DOHH2 (cell line): ENCODE measurements around the gene PHACTR1.

Experiments
- H3F3A ChIP-seq: fragments of 200-600 bp; sonication (generic), shearing (Covaris generic); 2 replicates; pipeline ENCODE4 v1.6.0; 2016; ENCODE audit warnings: antibody characterized with exemption, mild to moderate bottlenecking; ENCODE audit not compliant: control insufficient read depth, insufficient read depth
- H3K27ac ChIP-seq: fragments of 200-600 bp; sonication (generic); 2 replicates; pipeline ENCODE4 v1.5.1; 2014; ENCODE audit warnings: low read depth, mild to moderate bottlenecking, low read length, moderate library complexity
- H3K27me3 ChIP-seq: fragments of 200-600 bp; sonication (generic); 2 replicates; pipeline ENCODE4 v1.6.1; 2014; ENCODE audit warnings: mild to moderate bottlenecking, low read length, mixed read lengths; ENCODE audit not compliant: control insufficient read depth
- H3K36me3 ChIP-seq: fragments of 200-600 bp; sonication (generic); 2 replicates; pipeline ENCODE4 v1.6.1; 2014; ENCODE audit warnings: mild to moderate bottlenecking, low read length, moderate library complexity, mixed read lengths; ENCODE audit not compliant: control insufficient read depth
- H3K4me1 ChIP-seq: fragments of 200-600 bp; sonication (generic); 2 replicates; pipeline ENCODE4 v1.6.1; 2014; ENCODE audit warnings: mild to moderate bottlenecking, low read length, mixed read lengths; ENCODE audit not compliant: control insufficient read depth
- H3K4me2 ChIP-seq: fragments of 200-600 bp; sonication (generic); 2 replicates; pipeline ENCODE4 v1.6.0; 2014; ENCODE audit warnings: mild to moderate bottlenecking, low read length, moderate library complexity
- H3K4me3 ChIP-seq: fragments of 200-600 bp; sonication (generic); 2 replicates; pipeline ENCODE4 v1.5.1; 2014; ENCODE audit warnings: mild to moderate bottlenecking, low read length, mixed read lengths
- H3K79me2 ChIP-seq: fragments of 200-600 bp; sonication (generic); 2 replicates; pipeline ENCODE4 v1.6.1; 2014; ENCODE audit warnings: mild to moderate bottlenecking, low read length, mixed read lengths; ENCODE audit not compliant: control insufficient read depth
- H3K9me2 ChIP-seq: fragments of 200-600 bp; sonication (generic); replicated peaks from 2 replicates; pipeline ENCODE4 v1.6.1; 2014; ENCODE audit warnings: mild to moderate bottlenecking, low read length, mixed read lengths; ENCODE audit not compliant: control insufficient read depth
- H3K9me3 ChIP-seq: fragments of 200-600 bp; sonication (generic); 2 replicates; pipeline ENCODE4 v1.6.1; 2014; ENCODE audit warnings: antibody characterized with exemption, low read length, mixed read lengths; ENCODE audit not compliant: control insufficient read depth, insufficient read depth
- H4K20me1 ChIP-seq: fragments of 200-600 bp; sonication (generic); 2 replicates; pipeline ENCODE4 v1.6.0; 2014; ENCODE audit warnings: low read depth, mild to moderate bottlenecking, antibody characterized with exemption, low read length, moderate library complexity; ENCODE audit not compliant: control insufficient read depth, insufficient read depth
- EZH2phosphoT487 ChIP-seq: fragments of 200-600 bp; sonication (generic); IDR thresholded peaks from 2 replicates; pipeline ENCODE4 v1.6.1; 2017; ENCODE audit warnings: borderline replicate concordance, mild to moderate bottlenecking, antibody characterized with exemption, low read length, moderate library complexity, mixed read lengths
- TF ChIP-seq, protein P1 (sequence below): fragments of 200-600 bp; sonication (generic); IDR thresholded peaks from one replicate; pipeline ENCODE4 v1.5.1; 2014; ENCODE audit warnings: antibody characterized with exemption, mild to moderate bottlenecking, low read depth, low read length; ENCODE audit not compliant: poor library complexity, severe bottlenecking

Gene PHACTR1

DNA sequence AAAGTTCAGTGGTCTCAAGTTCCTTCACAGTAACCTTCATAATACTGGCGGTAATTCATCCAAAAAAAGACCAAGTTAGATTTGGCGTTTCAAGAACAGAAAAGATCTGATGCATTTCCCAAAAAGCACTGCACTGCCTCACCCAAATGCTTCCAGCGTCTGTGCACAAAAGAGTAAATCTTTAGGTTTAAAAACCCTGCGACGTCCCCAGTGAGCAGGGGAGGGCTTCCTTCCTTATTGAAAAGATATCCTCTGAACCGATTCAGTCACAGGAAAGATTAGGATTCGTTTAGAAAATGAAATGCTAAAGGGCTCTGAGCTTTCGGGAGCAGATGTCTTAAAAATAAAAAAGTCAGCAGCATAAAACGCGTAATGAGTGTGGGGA lies 611.1 kb downstream of the PHACTR1 start:
- Histone ChIP-seq H4K20me1 (no peaks in the 10 kb centered on the region), H3K27me3 (no peaks in the 10 kb centered on the region), H3K4me1 (peaks cover 18% of the 10 kb centered on the region), H3K9me2 (no peaks in the 10 kb centered on the region), H3K27ac (no peak overlapping the region), H3K79me2 (peaks cover 6% of the 10 kb centered on the region; the same call in 1 of the 2 replicates), H3K9me3 (no peaks in the 10 kb centered on the region), H3K4me2 (peak overlapping the region; percentile 85), H3F3A (peaks cover 6% of the 10 kb centered on the region; the same call in 1 of the 2 replicates), H3K36me3 (no peaks in the 10 kb centered on the region; the same call in 1 of the 2 replicates), H3K4me3 (peak overlapping the region; percentile 90)
- no peak for TF ChIP-seq EZH2phosphoT487
- TF ChIP-seq, protein P1, sequence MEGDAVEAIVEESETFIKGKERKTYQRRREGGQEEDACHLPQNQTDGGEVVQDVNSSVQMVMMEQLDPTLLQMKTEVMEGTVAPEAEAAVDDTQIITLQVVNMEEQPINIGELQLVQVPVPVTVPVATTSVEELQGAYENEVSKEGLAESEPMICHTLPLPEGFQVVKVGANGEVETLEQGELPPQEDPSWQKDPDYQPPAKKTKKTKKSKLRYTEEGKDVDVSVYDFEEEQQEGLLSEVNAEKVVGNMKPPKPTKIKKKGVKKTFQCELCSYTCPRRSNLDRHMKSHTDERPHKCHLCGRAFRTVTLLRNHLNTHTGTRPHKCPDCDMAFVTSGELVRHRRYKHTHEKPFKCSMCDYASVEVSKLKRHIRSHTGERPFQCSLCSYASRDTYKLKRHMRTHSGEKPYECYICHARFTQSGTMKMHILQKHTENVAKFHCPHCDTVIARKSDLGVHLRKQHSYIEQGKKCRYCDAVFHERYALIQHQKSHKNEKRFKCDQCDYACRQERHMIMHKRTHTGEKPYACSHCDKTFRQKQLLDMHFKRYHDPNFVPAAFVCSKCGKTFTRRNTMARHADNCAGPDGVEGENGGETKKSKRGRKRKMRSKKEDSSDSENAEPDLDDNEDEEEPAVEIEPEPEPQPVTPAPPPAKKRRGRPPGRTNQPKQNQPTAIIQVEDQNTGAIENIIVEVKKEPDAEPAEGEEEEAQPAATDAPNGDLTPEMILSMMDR: no peak

DNA sequence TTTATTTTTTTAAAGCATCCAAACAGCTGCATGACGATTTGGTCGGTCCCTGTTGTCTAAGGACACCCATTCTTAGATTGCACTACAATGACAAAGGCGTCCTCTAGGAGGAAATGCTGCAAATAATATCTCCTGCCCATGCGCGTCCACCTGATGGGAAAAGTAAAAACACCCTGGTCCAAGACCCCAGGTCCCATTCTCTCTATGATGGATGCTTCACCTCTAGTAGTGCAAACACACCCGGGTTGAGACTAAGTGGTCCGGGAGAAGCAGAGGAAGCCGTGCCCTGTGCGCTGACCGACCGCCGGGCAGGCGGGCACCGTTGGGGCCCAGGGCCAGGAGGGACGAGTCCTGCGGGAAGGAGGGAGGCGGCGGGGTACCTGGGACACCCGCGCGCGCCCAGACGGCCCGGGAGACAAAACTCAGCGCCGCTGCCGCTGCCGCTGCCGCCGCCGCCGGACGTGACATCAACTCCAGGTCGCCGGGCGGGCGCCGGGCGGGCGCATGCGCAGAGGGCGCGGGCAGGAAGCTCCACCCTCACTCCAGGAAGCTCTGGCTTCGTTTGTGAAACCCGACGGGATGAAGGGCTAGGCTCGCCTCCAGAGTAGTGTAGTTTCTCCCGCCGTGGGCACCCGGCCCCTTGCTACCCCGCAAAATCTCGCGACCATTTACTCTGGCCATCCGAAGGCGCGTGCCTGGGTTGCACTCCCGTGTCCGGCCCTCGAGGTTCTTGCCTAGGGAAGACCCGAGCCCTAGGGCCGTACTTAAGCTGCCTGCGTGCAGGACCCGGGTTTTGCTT lies 611.7 kb downstream of the PHACTR1 start, which contains the start of gene TBC1D7:
Gene TBC1D7, minus strand, starts transcription at position 462 of the 799 bp plus-strand sequence. CDS start 1,639 bp downstream, outside the sequence.
- Histone ChIP-seq H3F3A (peaks cover 6% of the 10 kb centered on the region; the same call in 1 of the 2 replicates), H3K4me1 (peaks cover 18% of the 10 kb centered on the region), H3K4me3 (peak within 1 kb of the TSS; percentile 90), H4K20me1 (no peaks in the 10 kb centered on the region), H3K36me3 (no peaks in the 10 kb centered on the region; the same call in 1 of the 2 replicates), H3K79me2 (peaks cover 6% of the 10 kb centered on the region; the same call in 1 of the 2 replicates), H3K9me2 (no peaks in the 10 kb centered on the region), H3K27me3 (no peaks in the 10 kb centered on the region), H3K9me3 (no peaks in the 10 kb centered on the region), H3K4me2 (peak within 1 kb of the TSS; percentile 85), H3K27ac (peak within 1 kb of the TSS; percentile 42)
- TF ChIP-seq, protein P1: no peak
- no peak for TF ChIP-seq EZH2phosphoT487

DNA sequence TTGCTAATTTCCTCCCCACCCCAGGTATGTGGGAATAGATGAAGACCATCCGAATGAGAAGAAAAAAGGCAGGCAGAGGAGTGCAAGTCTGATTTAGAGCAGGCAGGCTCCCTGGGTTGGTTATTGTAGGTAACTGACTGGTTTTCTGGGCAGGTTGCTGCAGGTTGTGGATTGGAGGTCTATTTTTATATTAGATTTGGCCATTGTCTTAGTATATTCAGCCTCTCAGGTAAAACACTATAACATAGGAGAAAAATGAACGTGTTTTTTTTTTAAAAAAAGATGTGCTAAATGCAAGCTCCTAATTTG lies 612.3 kb downstream of the PHACTR1 start:
- 0 out of 2 replicates have a peak overlapping the region, but pooled peaks have one; percentile 32 for H3K27ac ChIP-seq
- H3K9me2 ChIP-seq: no peaks in the 10 kb centered on the region
- H3K4me1 ChIP-seq: peaks cover 18% of the 10 kb centered on the region

More for the DNA sequence above, 612.3 kb downstream of the PHACTR1 start:
- Histone ChIP-seq H3F3A (peaks cover 6% of the 10 kb centered on the region; the same call in 1 of the 2 replicates), H3K27me3 (no peaks in the 10 kb centered on the region), H3K79me2 (peaks cover 6% of the 10 kb centered on the region; the same call in 1 of the 2 replicates), H3K4me3 (peak overlapping the region; percentile 90), H3K36me3 (no peaks in the 10 kb centered on the region; the same call in 1 of the 2 replicates), H3K9me3 (no peaks in the 10 kb centered on the region), H3K4me2 (peak overlapping the region; percentile 85), H4K20me1 (no peaks in the 10 kb centered on the region)
- no peak for TF ChIP-seq EZH2phosphoT487
- TF ChIP-seq, protein P1: no peak
